GM20431 (cell line): ENCODE data around the gene CD79B.

Experiments
- in situ Hi-C: fragments of 300-500 bp; cut with MseI, MboI; formaldehyde crosslinking; loops from one replicate; pipeline ENCODE4 v1.15.0; 2020; ENCODE audit warnings: low sequenced_read_pairs; ENCODE audit not compliant: unreplicated experiment

Gene CD79B

GRCh38 chr17:63934183-63935112, 2.3 kb upstream of the CD79B start:
- in situ Hi-C loops, result no loop called here

DNA sequence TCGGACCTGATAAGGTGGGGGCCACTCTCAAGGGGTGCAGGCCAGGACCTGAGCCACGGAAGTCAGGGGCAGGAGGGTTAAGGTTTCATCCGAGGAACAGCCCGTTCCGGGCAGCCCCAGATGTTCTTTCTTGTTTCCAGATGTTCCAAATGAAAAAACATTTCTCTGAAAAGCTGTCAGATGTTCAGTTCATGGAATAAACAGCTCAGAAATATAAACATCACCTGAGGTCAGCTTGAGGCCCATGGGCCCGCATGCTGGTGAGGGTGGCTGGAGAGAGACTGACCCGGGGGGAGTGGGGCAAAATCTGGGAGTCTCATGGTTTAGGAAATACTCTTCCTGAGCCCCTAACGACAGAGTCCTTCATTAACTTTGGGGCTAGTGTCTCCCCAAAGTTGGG, 1.5 kb upstream of the CD79B start:
- in situ Hi-C loops, result no loop called here

DNA sequence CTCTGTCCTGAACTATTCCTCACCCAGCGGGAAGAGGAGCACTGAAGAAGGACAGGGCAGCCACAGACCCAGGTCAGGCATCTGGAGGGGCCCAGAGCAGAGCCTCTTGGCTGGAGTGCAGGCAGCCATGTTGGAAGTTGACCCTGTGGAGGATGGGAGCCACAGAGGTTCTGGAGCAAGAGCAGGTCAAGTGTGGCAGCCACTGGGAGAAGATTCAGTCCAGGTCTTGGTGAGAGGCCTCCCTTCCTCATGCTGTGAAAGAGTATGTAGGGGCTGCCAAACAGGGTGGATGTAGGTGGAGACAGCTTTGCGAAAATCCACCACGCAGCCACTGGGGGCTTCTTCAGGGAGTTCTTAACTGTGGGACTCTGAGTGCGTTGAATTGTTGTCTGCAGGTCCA, 590 bp upstream of the CD79B start:
- in situ Hi-C loops, result no loop called here

- in situ Hi-C loops, result no loop called here
These were observed 1.1 kb downstream of the CD79B start for GRCh38 chr17:63930951-63931575.

DNA sequence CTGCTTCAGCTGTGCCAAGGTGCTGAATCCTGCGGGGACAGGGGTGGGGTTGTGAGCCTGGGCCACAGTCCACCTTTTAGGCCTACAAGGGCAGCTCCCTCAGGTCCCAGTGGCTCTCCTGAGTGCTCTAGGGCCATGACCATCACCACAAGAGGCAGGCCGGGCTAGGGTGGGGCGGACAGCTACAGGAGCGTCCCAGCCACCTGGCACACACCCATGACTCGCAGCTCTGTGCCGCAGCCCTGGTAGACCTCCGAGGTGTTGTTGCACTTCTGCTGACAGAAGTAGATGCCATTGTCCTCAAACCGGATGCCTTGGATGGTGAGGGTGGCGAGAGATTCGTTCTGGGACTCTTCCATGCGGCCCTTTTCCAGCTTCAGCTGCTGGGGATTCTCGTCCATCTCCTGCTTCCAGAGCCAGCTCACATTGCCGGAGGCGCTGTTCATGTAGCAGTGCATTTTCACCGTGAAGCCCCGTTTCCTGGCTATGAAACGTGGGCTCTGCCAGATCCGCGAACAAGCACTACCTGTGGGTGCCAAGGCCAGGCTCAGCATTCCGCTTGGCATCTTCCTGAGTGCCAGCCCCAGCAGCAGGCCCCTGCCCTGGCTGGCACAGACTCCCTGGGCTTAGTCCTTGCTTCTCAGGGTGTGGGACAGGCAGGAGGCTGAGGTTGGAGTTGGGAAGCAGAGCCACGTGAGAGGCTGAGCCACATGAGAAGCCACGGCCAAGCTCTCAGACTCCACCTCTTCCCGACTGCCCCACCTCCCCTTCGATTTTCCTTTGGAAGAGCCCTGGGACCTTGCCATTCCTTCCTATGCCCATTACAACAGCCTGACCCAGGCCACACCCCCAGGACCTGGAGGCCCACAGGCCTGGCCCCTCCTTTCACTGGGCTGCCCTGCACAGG, 2.0 kb downstream of the CD79B start:
- in situ Hi-C loops, result no loop called here

GRCh38 chr17:63928966-63929695, 3.0 kb downstream of the CD79B start:
- in situ Hi-C loops, result no loop called here

- in situ Hi-C loops, result no loop called here
These were observed 3.9 kb downstream of the CD79B start for GRCh38 chr17:63928172-63928666.

GRCh38 chr17:63927464-63928171, 4.5 kb downstream of the CD79B start:
- in situ Hi-C loops, result no loop called here

- in situ Hi-C loops, result no loop called here
These were observed 6.0 kb downstream of the CD79B start for GRCh38 chr17:63926164-63926563.

DNA sequence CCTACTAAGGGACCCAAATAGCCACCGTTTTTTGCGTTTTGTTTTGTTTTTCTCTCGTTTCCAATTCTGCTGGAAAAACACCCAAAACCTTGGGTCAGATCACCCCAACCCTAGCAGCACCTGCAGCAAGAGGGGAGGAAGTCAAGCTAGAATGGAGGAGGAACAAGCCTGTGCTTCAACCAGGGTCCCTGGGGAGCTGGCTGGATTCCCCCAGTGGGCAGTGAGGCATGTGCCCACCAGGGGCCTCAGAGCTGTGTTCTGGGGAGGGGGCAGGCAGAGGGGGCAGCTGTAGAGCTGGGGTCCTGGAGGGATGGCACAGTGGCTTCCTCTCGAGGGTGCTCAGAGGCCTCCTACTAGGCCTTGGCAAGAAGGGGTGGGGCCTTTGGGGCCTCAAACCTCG, 6.5 kb downstream of the CD79B start:
- in situ Hi-C loops, result no loop called here

GRCh38 chr17:63922402-63922801, 9.7 kb downstream of the CD79B start:
- in situ Hi-C loops, result loop anchor here (25.0 kb wide), 1 partner anchor 340 kb away; the partner anchor contains the start of gene TEX2

DNA sequence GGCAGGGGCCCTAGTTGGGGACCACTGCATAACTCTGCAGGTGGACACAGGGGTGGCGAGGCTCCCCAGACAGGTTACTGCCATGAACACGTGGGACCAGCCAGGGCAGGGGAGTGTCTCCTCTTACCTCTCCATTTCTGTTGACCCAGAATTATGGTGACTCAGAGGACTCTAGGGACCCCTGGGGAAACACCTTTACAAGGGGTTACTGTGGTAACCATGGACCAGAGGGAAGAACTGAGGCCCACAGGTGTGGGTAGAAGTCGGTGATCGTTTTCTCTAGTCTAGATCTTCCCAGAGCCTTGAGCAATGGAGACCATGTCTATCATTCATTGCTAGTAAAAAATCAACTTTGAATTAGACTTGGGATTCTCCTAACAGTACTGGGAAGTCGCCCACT, 11.4 kb downstream of the CD79B start:
- in situ Hi-C loops, result loop anchor here (25.0 kb wide), 1 partner anchor 342 kb away; the partner anchor contains the start of gene TEX2

DNA sequence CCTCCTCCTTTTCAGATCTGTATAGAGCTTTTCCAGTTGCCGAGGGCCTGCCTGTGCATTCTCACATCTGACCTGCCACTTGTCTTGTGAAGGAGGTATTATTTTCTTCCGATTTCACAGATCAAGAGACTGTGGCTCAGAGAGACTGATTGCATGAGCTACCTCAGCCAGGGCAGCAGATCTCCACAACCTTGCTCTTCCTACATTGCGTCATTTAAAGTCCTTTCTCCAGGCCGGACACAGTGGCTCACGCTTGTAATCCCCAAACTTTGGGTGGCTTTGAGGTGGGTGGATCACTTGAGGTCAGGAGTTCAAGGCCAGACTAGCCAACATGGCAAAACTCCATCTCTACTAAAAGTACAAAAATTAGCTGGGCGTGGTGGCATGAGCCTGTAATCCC, 12.1 kb downstream of the CD79B start:
- in situ Hi-C loops, result loop anchor here (25.0 kb wide), 1 partner anchor 342 kb away; the partner anchor contains the start of gene TEX2

DNA sequence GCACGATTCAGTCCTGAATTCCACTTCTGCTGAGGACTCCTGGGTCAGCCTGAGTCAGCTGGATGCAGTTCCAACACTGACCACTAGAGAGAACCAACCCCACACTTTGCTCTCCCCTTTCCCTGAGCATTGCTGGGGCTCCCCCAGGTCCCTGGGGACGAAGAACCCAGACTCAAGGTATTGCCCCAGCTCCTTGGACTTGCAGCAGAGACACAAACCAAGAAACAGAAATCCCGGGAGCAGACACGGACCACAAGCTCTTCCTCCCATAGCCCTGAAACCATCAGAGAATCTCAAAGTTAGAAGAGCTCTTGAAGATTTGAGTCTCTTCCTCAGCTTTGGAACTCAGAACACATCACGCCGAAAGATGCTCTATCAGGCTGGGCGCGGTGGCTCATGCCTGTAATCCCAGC, 12.8 kb downstream of the CD79B start:
- in situ Hi-C loops, result loop anchor here (25.0 kb wide), 1 partner anchor 343 kb away; the partner anchor contains the start of gene TEX2

DNA sequence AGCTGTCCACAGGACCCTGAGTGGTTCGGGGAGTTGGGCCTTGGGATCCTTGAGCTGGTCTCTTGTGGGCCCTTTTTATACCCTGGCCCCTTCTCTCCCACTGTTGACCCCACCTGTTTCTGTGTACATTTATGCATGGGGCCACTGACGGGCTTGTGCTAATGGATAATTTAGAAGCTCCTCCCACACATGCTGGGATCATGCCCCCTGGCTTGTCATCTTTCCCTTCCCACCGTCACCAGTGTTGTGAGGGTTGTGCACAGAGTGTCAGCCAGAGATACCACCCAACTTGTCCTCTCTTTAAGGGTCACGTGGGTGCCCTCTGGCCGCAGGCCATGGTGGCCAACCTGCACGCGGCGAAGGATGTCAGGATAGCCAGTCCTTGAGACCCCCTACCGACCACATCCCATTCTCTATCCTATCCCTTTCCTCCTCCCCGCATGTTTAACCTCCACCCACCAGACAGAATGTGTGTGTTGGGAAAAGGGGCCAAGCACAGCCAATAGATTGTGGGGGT, 13.3 kb downstream of the CD79B start, which contains the start of gene GH1:
GH1 (minus strand) TSS at position 51 of the 517 bp plus-strand sequence. CDS start 63 bp downstream, outside the sequence.
- in situ Hi-C loops, result loop anchor here (25.0 kb wide), 1 partner anchor 343 kb away; the partner anchor contains the start of gene TEX2

DNA sequence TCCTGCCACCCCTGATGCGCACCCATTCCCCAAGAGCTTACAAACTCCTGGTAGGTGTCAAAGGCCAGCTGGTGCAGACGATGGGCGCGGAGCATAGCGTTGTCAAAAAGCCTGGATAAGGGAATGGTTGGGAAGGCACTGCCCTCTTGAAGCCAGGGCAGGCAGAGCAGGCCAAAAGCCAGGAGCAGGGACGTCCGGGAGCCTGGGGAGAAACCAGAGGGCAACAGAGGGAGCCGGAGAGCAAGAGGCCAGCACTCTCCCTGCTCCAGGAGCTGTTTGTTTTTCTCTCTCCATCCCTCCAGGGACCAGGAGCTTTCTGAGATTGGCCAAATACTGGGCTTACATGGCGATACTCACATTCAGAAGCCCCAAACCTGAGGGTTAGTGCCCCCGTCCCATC, 13.8 kb downstream of the CD79B start:
- in situ Hi-C loops, result loop anchor here (25.0 kb wide), 1 partner anchor 344 kb away; the partner anchor contains the start of gene TEX2

DNA sequence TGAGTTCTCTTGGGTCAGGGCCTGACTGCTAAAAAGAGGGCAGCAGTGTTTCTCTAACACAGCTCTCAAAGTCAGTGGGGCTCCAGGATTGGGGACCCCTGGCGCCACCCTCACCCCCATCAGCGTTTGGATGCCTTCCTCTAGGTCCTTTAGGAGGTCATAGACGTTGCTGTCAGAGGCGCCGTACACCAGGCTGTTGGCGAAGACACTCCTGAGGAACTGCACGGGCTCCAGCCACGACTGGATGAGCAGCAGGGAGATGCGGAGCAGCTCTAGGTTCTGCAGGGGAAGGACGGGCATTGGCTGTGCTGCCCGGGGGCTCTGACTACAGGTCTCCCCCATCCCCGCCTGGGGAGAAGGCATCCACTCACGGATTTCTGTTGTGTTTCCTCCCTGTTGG, 14.5 kb downstream of the CD79B start:
- in situ Hi-C loops, result loop anchor here (25.0 kb wide), 1 partner anchor 345 kb away; the partner anchor contains the start of gene TEX2

- in situ Hi-C loops, result loop anchor here (25.0 kb wide), 1 partner anchor 345 kb away; the partner anchor contains the start of gene TEX2
These were observed 14.9 kb downstream of the CD79B start for GRCh38 chr17:63917206-63917605.
